ENCODE results near the gene EFCAB12.

GRCh38 chr3:129409541-129409940 is 18.9 kb downstream of the EFCAB12 start:
- no peak for TF ChIP-seq EZH2phosphoT487 (IDR thresholded peaks at IDR 0.05; ENCODE audit: insufficient read depth, low read depth)
- TF ChIP-seq EZH2 (IDR thresholded peaks at IDR 0.05; ENCODE audit: insufficient read depth, poor library complexity, severe bottlenecking), result no peak
